HepG2 (cell line): ENCODE measurements around the gene AP1M2. TPM values are rescaled to one million over a fixed set of nuclear protein-coding genes. Genes with fewer than 3 reads are reported as not detected.

Experiments used
- ATAC-seq: fragments of 200-7000 bp; cut with Tn5 transposase; 3 replicates; pipeline ENCODE4 v1.9.1; 2020; ENCODE audit warnings: mild to moderate bottlenecking, moderate library complexity
- BruUV-seq: library from RNA; stranded (reverse); fragments of 400-500 nt; replicated peaks from 2 replicates; lab custom pipeline; 2021; lab: Mats Ljungman, UMichigan
- CTCF ChIA-PET: fragments of 300-600 bp; formaldehyde crosslinking; extraction: SDS; loops from one replicate; lab custom pipeline; 2021; ENCODE audit warnings: low total read pairs, inconsistent platforms, low intra/inter-chr PET ratio; lab: Yijun Ruan, JAX
- POLR2A ChIA-PET: fragments of 350-600 bp; sonication (Branson Sonifier 250); formaldehyde crosslinking; loops from one replicate; lab custom pipeline; 2020; ENCODE audit warnings: antibody characterized with exemption, inconsistent platforms; lab: Yijun Ruan, JAX
- DNase-seq: peaks from one replicate; pipeline ENCODE4 v3.0.0-alpha.2; 2015; ENCODE audit warnings: low spot score
- FAIRE-seq: peaks from 3 replicates; lab custom pipeline; 2011; peaks lifted over from hg19 to GRCh38; lab: Jason Lieb, UNC
- H2AFZ ChIP-seq: one replicate; pipeline ENCODE4 v1.6.1; 2011; ENCODE audit warnings: low read length, inconsistent platforms
- H3K27ac ChIP-seq: fragments of 300-600 bp; 3 replicates; pipeline ENCODE4 v1.8.0; 2011; ENCODE audit warnings: mixed run types, mild to moderate bottlenecking, mixed read lengths, low read length, inconsistent platforms; ENCODE audit not compliant: insufficient read depth; ENCODE audit errors: extremely low read length
- H3K27me3 ChIP-seq, 2 experiments: fragments of 200-600 bp in 1 of 2; 2 replicates in 1 of 2; 3 replicates in 1 of 2; pipeline versions ENCODE4 v1.6.0 to v1.8.0; 2011; ENCODE audit warnings: low read length in 2 of 2, mild to moderate bottlenecking in 2 of 2, moderate library complexity in 2 of 2, inconsistent platforms in 1 of 2; ENCODE audit not compliant: insufficient read depth in 2 of 2, control insufficient read depth in 1 of 2
- H3K36me3 ChIP-seq, 2 experiments: fragments of 200-600 bp in 1 of 2; replicated peaks in 1 of 2; 2 replicates in 1 of 2; 3 replicates in 1 of 2; pipeline versions ENCODE4 v1.5.1 to v1.8.0; 2011; ENCODE audit warnings: low read length in 2 of 2, inconsistent platforms in 1 of 2; ENCODE audit not compliant: insufficient read depth in 2 of 2, control insufficient read depth in 1 of 2
- H3K4me1 ChIP-seq: 2 replicates; pipeline ENCODE4 v1.5.1; 2012; ENCODE audit warnings: low read length, inconsistent platforms; ENCODE audit not compliant: insufficient read depth
- H3K4me2 ChIP-seq: 2 replicates; pipeline ENCODE4 v1.6.0; 2011; ENCODE audit warnings: low read depth, low read length, inconsistent platforms
- H3K4me3 ChIP-seq, 3 experiments: fragments of 200-600 bp in 1 of 3; sonication (generic), shearing (Covaris generic) in 1 of 3; replicated peaks in 1 of 3; 2 replicates each; pipeline ENCODE4 v1.5.1; 2011 to 2016; ENCODE audit warnings: low read length in 3 of 3, inconsistent platforms in 2 of 3, low read depth in 2 of 3, mild to moderate bottlenecking in 2 of 3, control low read depth in 1 of 3, mixed read lengths in 1 of 3; ENCODE audit not compliant: insufficient read depth in 1 of 3
- H3K79me2 ChIP-seq: one replicate; pipeline ENCODE4 v1.6.1; 2011; ENCODE audit warnings: low read length, inconsistent platforms; ENCODE audit not compliant: insufficient read depth
- H3K9ac ChIP-seq: 2 replicates; pipeline ENCODE4 v1.6.0; 2011; ENCODE audit warnings: mild to moderate bottlenecking, low read depth, low read length, inconsistent platforms; ENCODE audit not compliant: insufficient read depth
- H3K9me3 ChIP-seq: 2 replicates; pipeline ENCODE4 v1.5.1; 2012; ENCODE audit warnings: mild to moderate bottlenecking, low read length
- H4K20me1 ChIP-seq: 2 replicates; pipeline ENCODE4 v1.6.0; 2011; ENCODE audit warnings: inconsistent platforms, mild to moderate bottlenecking, low read length, moderate library complexity; ENCODE audit not compliant: insufficient read depth
- CEBPB ChIP-seq: IDR thresholded peaks from 2 replicates; pipeline ENCODE4 v1.6.1; 2011; ENCODE audit warnings: low read depth, low read length, improper control_type of control experiment, borderline replicate concordance
- MAFK ChIP-seq, 2 experiments: IDR thresholded peaks in 1 of 2; conservative IDR thresholded peaks in 1 of 2; 2 replicates each; pipeline ENCODE4 v1.6.1; 2011; ENCODE audit warnings: improper control_type of control experiment in 2 of 2, low read length in 2 of 2
- PHF5A ChIP-seq: IDR thresholded peaks from one replicate; pipeline ENCODE4 v1.6.1; 2018; ENCODE audit warnings: low read depth, missing genetic modification reagents; ENCODE audit not compliant: unreplicated experiment
- POLR2G ChIP-seq: fragments of 200-400 bp; formaldehyde crosslinking; IDR thresholded peaks from 2 replicates; pipeline ENCODE4 v1.6.1; 2018; ENCODE audit warnings: mild to moderate bottlenecking, low read depth, low read length, moderate library complexity
- SP1 ChIP-seq, 2 experiments: fragments of 450-650 bp in 1 of 2; sonication (generic) in 1 of 2; formaldehyde crosslinking in 1 of 2; IDR thresholded peaks; 2 replicates each; pipeline versions ENCODE4 v1.4.0 to v1.6.1; 2016 to 2020; ENCODE audit warnings: missing genetic modification reagents in 1 of 2
- ZNF207 ChIP-seq: fragments of 450-650 bp; IDR thresholded peaks from 2 replicates; pipeline ENCODE4 v1.6.1; 2016; ENCODE audit warnings: antibody characterized with exemption, borderline replicate concordance
- ZNF317 ChIP-seq: sonication (generic); formaldehyde crosslinking; IDR thresholded peaks from 2 replicates; pipeline ENCODE4 v1.5.0; 2020; ENCODE audit warnings: mild to moderate bottlenecking, missing genetic modification reagents
- ZNF343 ChIP-seq: sonication (generic); formaldehyde crosslinking; IDR thresholded peaks from 2 replicates; pipeline ENCODE4 v1.4.0; 2020; ENCODE audit warnings: mild to moderate bottlenecking, missing genetic modification reagents
- WGBS: methylation state at CpG from one replicate; pipeline ENCODE4 v1.1.6; 2017; ENCODE audit warnings: low lambda C conversion rate; 5-methylcytosine and 5-hydroxymethylcytosine counted together
- in situ Hi-C: cut with HindIII; loops from 2 replicates; pipeline ENCODE4 v1.10.0; 2017; ENCODE audit warnings: low pct_unique_long_range_greater_than_20kb; ENCODE audit not compliant: extremely low pct_ligation_motif_present
- intact Hi-C: fragments of 100-400 bp; cut with micrococcal nuclease; formaldehyde crosslinking; loops from one replicate; pipeline ENCODE4 v1.10.0; 2022; ENCODE audit not compliant: unreplicated experiment
- polyA plus RNA-seq, 8 experiments: library from polyadenylated mRNA; depleted of rRNA in 3 of 8; stranded (reverse) in 7 of 8; unstranded in 1 of 8; fragments of >200 nt; fragmentation: Illumina TruSeq in 4 of 8; extraction: Trizol in 4 of 8; gene quantifications; 2 replicates each; pipeline versions ENCODE4 v1.2.1 to v1.2.3, GENCODE V29; 2011 to 2016; ENCODE audit warnings: low read depth in 4 of 8, missing spikeins in 1 of 8, mixed read lengths in 1 of 8; ENCODE audit not compliant: insufficient read depth in 1 of 8
- total RNA-seq, 5 experiments: library from RNA; depleted of rRNA; stranded (reverse); fragments of >200 nt; fragmentation: Illumina TruSeq; extraction: Trizol; gene quantifications; 2 replicates each; pipeline ENCODE4 v1.2.3, GENCODE V29; 2016; ENCODE audit warnings: low read depth in 1 of 5
- TF ChIP-seq, protein P1 (sequence below): IDR thresholded peaks from 2 replicates; pipeline ENCODE4 v1.6.1; 2016; ENCODE audit warnings: low read depth, borderline replicate concordance
- TF ChIP-seq, protein P2 (sequence below): sonication (generic); formaldehyde crosslinking; IDR thresholded peaks from 2 replicates; pipeline ENCODE4 v1.4.0; 2020; ENCODE audit warnings: mild to moderate bottlenecking, missing genetic modification reagents
- TF ChIP-seq, protein P3 (sequence below): sonication (generic); formaldehyde crosslinking; IDR thresholded peaks from 2 replicates; pipeline ENCODE4 v1.4.0; 2020; ENCODE audit warnings: missing genetic modification reagents
- TF ChIP-seq, protein P4 (sequence below): IDR thresholded peaks from 2 replicates; pipeline ENCODE4 v1.6.1; 2016; ENCODE audit warnings: missing compliant biosample characterization, missing genetic modification reagents, borderline replicate concordance
- TF ChIP-seq, protein P5 (sequence below): sonication (generic); formaldehyde crosslinking; conservative IDR thresholded peaks from 2 replicates; pipeline ENCODE4 v1.4.0; 2020; ENCODE audit warnings: mild to moderate bottlenecking, missing genetic modification reagents, moderate library complexity
- TF ChIP-seq, protein P6 (sequence below): sonication (generic); formaldehyde crosslinking; IDR thresholded peaks from 2 replicates; pipeline ENCODE4 v1.8.0; 2022; ENCODE audit warnings: mild to moderate bottlenecking, missing genetic modification reagents, moderate library complexity

The AP1M2 gene
- total and polyA plus RNA-seq, 2 of the 13 experiments (the other 11 are each of a cell fraction or from before 2014, with no cell fraction given), result 6.3 to 76.8 TPM

DNA sequence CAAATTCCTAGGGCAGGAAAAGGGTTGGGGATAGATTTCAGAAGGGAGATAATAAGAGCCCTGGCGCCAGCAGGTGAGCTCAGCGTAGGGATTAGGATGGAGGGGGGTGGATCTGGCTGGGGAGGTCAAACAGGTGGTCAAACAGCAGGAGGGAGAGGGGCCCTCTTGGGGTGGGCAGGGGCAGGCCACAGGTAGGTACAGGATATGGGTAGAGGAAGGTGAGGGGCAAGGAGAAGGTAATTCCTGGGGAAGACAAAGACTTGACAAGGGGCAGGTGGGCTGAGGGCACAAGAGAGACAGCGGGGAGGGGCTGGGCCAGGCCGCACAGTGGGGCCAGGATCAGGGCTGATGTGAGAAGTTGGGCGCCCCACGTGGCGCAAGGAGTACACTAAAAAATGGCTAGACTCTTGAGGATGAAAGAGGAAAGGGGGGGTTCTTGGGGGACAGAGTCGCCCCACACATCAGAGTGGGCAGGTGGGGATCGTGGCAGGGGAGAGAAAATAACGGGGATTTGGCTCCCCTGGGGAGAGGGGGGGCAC lies 22.0 kb downstream of the AP1M2 start (continued):
- TF ChIP-seq ZNF207, result no peak

DNA sequence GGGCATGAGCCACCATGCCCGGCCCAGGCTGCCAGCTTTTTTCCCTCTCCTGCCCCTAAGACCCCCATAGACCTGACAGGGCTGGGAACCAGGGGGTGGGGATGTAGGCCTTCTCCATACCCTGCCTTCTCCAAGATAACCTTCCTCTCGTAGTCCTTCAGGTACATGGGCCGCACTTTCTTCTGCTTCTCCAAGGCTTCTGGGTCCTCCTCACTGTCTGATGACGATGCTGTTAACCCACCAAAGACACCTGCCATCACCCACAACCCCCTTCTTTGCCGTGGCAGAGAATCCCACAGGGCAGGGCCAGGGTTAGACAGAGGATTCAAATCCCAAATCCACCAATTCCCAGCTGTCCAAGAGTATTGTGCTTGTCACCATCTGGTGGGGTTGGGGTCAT lies 24.5 kb downstream of the AP1M2 start:
- intact Hi-C loops, result no loop called here
- no peak overlapping the region for H3K9ac ChIP-seq
- ChIA-PET POLR2A (interaction anchor here (1.6 kb wide), 1 partner anchor 10 kb away, joined by 4 read pairs; no protein-coding TSS in a partner anchor), CTCF (no interaction called here)
- ATAC-seq (no peak), DNase-seq (no peak), FAIRE-seq (no peak)
- H3K4me2 ChIP-seq, result no peak overlapping the region
- peaks cover 25% of the 10 kb centered on the region for H3K4me1 ChIP-seq
- H3K4me3 ChIP-seq, result no peak overlapping the region
- TF ChIP-seq, protein P1, sequence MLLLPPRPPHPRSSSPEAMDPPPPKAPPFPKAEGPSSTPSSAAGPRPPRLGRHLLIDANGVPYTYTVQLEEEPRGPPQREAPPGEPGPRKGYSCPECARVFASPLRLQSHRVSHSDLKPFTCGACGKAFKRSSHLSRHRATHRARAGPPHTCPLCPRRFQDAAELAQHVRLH (CRISPR knock-in tag), result no peak
- TF ChIP-seq, protein P2, sequence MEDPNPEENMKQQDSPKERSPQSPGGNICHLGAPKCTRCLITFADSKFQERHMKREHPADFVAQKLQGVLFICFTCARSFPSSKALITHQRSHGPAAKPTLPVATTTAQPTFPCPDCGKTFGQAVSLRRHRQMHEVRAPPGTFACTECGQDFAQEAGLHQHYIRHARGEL (CRISPR knock-in tag), result no peak
- TF ChIP-seq, protein P3, sequence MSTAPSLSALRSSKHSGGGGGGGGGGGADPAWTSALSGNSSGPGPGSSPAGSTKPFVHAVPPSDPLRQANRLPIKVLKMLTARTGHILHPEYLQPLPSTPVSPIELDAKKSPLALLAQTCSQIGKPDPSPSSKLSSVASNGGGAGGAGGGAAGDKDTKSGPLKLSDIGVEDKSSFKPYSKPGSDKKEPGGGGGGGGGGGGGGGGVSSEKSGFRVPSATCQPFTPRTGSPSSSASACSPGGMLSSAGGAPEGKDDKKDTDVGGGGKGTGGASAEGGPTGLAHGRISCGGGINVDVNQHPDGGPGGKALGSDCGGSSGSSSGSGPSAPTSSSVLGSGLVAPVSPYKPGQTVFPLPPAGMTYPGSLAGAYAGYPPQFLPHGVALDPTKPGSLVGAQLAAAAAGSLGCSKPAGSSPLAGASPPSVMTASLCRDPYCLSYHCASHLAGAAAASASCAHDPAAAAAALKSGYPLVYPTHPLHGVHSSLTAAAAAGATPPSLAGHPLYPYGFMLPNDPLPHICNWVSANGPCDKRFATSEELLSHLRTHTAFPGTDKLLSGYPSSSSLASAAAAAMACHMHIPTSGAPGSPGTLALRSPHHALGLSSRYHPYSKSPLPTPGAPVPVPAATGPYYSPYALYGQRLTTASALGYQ (CRISPR knock-in tag), result no peak
- TF ChIP-seq ZNF317 (CRISPR knock-in tag), result no peak
- no peak for TF ChIP-seq MAFK (conservative IDR thresholded peaks at IDR 0.05 in 1 of 2, IDR thresholded peaks at IDR 0.05 in 1 of 2; ENCODE audit: low read length in 2 of 2)
- TF ChIP-seq, protein P4, sequence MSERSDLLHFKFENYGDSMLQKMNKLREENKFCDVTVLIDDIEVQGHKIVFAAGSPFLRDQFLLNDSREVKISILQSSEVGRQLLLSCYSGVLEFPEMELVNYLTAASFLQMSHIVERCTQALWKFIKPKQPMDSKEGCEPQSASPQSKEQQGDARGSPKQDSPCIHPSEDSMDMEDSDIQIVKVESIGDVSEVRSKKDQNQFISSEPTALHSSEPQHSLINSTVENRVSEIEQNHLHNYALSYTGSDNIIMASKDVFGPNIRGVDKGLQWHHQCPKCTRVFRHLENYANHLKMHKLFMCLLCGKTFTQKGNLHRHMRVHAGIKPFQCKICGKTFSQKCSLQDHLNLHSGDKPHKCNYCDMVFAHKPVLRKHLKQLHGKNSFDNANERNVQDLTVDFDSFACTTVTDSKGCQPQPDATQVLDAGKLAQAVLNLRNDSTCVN (CRISPR knock-in tag), result no peak
- TF ChIP-seq, protein P5, sequence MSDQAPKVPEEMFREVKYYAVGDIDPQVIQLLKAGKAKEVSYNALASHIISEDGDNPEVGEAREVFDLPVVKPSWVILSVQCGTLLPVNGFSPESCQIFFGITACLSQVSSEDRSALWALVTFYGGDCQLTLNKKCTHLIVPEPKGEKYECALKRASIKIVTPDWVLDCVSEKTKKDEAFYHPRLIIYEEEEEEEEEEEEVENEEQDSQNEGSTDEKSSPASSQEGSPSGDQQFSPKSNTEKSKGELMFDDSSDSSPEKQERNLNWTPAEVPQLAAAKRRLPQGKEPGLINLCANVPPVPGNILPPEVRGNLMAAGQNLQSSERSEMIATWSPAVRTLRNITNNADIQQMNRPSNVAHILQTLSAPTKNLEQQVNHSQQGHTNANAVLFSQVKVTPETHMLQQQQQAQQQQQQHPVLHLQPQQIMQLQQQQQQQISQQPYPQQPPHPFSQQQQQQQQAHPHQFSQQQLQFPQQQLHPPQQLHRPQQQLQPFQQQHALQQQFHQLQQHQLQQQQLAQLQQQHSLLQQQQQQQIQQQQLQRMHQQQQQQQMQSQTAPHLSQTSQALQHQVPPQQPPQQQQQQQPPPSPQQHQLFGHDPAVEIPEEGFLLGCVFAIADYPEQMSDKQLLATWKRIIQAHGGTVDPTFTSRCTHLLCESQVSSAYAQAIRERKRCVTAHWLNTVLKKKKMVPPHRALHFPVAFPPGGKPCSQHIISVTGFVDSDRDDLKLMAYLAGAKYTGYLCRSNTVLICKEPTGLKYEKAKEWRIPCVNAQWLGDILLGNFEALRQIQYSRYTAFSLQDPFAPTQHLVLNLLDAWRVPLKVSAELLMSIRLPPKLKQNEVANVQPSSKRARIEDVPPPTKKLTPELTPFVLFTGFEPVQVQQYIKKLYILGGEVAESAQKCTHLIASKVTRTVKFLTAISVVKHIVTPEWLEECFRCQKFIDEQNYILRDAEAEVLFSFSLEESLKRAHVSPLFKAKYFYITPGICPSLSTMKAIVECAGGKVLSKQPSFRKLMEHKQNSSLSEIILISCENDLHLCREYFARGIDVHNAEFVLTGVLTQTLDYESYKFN, result no peak
- TF ChIP-seq ZNF343 (CRISPR knock-in tag), result no peak
- no peak for TF ChIP-seq SP1 (IDR thresholded peaks at IDR 0.05)
- TF ChIP-seq SP1 (CRISPR knock-in tag; IDR thresholded peaks at IDR 0.05), result no peak
- TF ChIP-seq CEBPB, result no peak
- TF ChIP-seq POLR2G, result no peak
- TF ChIP-seq, protein P6, sequence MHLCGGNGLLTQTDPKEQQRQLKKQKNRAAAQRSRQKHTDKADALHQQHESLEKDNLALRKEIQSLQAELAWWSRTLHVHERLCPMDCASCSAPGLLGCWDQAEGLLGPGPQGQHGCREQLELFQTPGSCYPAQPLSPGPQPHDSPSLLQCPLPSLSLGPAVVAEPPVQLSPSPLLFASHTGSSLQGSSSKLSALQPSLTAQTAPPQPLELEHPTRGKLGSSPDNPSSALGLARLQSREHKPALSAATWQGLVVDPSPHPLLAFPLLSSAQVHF (CRISPR knock-in tag), result no peak
- no peak for TF ChIP-seq PHF5A (CRISPR knock-in tag)
- no peaks in the 10 kb centered on the region for H3K27me3 ChIP-seq
- peaks cover 13 to 27% of the 10 kb centered on the region in 2 experiments; a peak in 4 of 5 replicates for H3K36me3 ChIP-seq
- TSS peak; percentile 29 for BruUV-seq
- H3K27ac ChIP-seq, result no peak overlapping the region
- 97% methylated on average over 5 of the region's 5 CpGs for WGBS
- in situ Hi-C loops, result no loop called here
- no peak overlapping the region for H2AFZ ChIP-seq
- no peaks in the 10 kb centered on the region for H4K20me1 ChIP-seq
- peaks cover 10% of the 10 kb centered on the region for H3K79me2 ChIP-seq
- no peaks in the 10 kb centered on the region for H3K9me3 ChIP-seq
